ENCODE measurements around the gene LINS1.

LINS1 gene

DNA sequence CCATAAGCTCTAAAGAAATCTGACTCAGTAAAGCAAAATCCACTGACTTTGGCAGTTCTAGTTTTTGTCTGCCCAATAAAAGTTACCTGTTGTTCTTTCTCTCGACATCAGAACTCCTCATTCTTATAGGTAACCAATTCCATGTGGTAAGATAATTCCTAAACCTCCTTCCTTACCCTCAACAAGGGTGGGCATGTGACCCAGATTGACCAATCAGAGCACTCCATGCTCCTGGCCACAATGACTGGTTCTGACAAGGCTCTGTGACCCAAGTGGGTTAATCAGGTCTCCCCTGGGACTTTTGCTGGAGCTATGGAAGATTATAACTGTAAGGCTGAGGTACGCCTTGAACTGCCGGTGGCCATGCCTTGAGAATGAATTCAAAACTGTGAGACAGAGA lies 31.7 kb downstream of the LINS1 start:
- no peak overlapping the region for H3K27ac ChIP-seq
- TF ChIP-seq, protein P1, sequence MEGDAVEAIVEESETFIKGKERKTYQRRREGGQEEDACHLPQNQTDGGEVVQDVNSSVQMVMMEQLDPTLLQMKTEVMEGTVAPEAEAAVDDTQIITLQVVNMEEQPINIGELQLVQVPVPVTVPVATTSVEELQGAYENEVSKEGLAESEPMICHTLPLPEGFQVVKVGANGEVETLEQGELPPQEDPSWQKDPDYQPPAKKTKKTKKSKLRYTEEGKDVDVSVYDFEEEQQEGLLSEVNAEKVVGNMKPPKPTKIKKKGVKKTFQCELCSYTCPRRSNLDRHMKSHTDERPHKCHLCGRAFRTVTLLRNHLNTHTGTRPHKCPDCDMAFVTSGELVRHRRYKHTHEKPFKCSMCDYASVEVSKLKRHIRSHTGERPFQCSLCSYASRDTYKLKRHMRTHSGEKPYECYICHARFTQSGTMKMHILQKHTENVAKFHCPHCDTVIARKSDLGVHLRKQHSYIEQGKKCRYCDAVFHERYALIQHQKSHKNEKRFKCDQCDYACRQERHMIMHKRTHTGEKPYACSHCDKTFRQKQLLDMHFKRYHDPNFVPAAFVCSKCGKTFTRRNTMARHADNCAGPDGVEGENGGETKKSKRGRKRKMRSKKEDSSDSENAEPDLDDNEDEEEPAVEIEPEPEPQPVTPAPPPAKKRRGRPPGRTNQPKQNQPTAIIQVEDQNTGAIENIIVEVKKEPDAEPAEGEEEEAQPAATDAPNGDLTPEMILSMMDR (conservative IDR thresholded peaks at IDR 0.05; ENCODE audit: low read depth) = no peak
- CTCF ChIA-PET = interaction anchor here (1.1 kb wide), 1 partner anchor 222 kb away, joined by 3 read pairs; no protein-coding TSS in a partner anchor
- DNase-seq (ENCODE audit: low spot score) = peak; percentile 49
- POLR2A ChIA-PET (ENCODE audit: low non-redundant PET) = no interaction called here

GRCh38 chr15:100569391-100569790 lies 32.6 kb downstream of the LINS1 start:
- TF ChIP-seq, protein P1 (conservative IDR thresholded peaks at IDR 0.05; ENCODE audit: low read depth) = no peak
- POLR2A ChIA-PET (ENCODE audit: low non-redundant PET) = interaction anchor here (0.6 kb wide), 1 partner anchor 136 kb away, joined by 3 read pairs; no protein-coding TSS in a partner anchor
- CTCF ChIA-PET = no interaction called here
- no peak for DNase-seq (ENCODE audit: low spot score)
- no peak overlapping the region for H3K27ac ChIP-seq

GRCh38 chr15:100566850-100567628 lies 34.9 kb downstream of the LINS1 start:
- TF ChIP-seq, protein P1 (conservative IDR thresholded peaks at IDR 0.05; ENCODE audit: low read depth) = no peak
- POLR2A ChIA-PET (ENCODE audit: low non-redundant PET) = no interaction called here
- H3K27ac ChIP-seq = no peak overlapping the region
- CTCF ChIA-PET = interaction anchor here (1.3 kb wide), 1 partner anchor 217 kb away, joined by 5 read pairs; no protein-coding TSS in a partner anchor
- DNase-seq (ENCODE audit: low spot score) = no peak

DNA sequence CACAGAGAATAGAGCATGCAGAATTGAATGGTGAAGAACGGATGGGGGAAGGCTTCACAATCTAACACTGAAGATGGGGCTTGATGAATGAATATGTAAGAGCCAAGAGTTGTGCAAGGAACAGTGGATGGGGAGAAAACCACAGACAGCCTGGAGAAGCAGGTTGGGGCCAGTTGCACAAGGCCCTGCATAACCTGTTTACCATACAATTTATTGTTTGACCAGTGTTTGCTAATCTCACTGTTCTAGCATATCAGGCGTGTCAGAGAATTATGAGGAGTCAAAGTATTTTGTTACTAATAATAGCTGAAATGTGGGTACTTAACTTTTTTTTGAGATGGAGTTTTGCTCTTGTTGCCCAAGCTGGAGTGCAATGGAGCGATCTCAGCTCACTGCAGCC lies 36.4 kb downstream of the LINS1 start:
- CTCF ChIA-PET = interaction anchor here (0.9 kb wide), 1 partner anchor 84 kb away, joined by 3 read pairs; no protein-coding TSS in a partner anchor
- no peak overlapping the region for H3K27ac ChIP-seq
- POLR2A ChIA-PET (ENCODE audit: low non-redundant PET) = no interaction called here
- TF ChIP-seq, protein P1 (conservative IDR thresholded peaks at IDR 0.05; ENCODE audit: low read depth) = no peak
- DNase-seq (ENCODE audit: low spot score) = peak; percentile 36

GRCh38 chr15:100560323-100560722 lies 41.7 kb downstream of the LINS1 start:
- ChIA-PET CTCF (interaction anchor here (0.6 kb wide), 1 partner anchor 221 kb away, joined by 5 read pairs; no protein-coding TSS in a partner anchor), POLR2A (ENCODE audit: low non-redundant PET) (no interaction called here)
- TF ChIP-seq, protein P1 (conservative IDR thresholded peaks at IDR 0.05; ENCODE audit: low read depth) = no peak
- DNase-seq (ENCODE audit: low spot score) = no peak
- H3K27ac ChIP-seq = no peak overlapping the region

DNA sequence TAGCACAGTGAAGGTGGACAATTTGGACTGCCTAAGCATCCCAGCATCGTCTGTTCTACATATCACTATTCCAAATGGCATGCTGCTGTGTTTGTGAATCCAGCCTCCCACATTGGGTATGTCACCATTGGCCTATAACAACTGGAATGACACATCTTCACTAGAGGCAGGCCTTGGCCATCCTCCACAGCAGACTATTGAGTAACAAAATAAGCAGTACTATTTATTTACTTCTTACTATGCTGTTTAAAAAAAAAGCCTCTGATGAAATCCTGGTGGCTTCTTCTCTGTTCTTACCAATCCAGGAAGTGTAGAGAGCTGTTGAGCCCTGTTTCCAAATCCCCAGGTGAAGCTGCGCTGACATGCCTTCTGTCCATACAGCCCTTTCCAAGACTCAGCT lies 42.7 kb downstream of the LINS1 start:
- no peak for DNase-seq (ENCODE audit: low spot score)
- no peak overlapping the region for H3K27ac ChIP-seq
- TF ChIP-seq, protein P1 (conservative IDR thresholded peaks at IDR 0.05; ENCODE audit: low read depth) = no peak
- POLR2A ChIA-PET (ENCODE audit: low non-redundant PET) = no interaction called here
- CTCF ChIA-PET = interaction anchor here (1.0 kb wide), 1 partner anchor 13 kb away, joined by 4 read pairs; no protein-coding TSS in a partner anchor

Data from RWPE1 (cell line).